Thyroid gland (tissue), 4 donors: ENCODE measurements around the gene ZFP1. TPM values are rescaled to one million over a fixed set of nuclear protein-coding genes. Genes with fewer than 3 reads are reported as not detected.
A peak's percentile ranks its signal among the peaks of the same experiment; 100 is the strongest.
"Not testable (repeated sequence)": the region's sequence is repeated elsewhere in the genome, so short reads cannot be mapped to it uniquely, and the experiment has no call there.

ENCODE experiments used
- DNase-seq, 2 donors: peaks; one replicate each; pipeline ENCODE4 v3.0.0-alpha.2; 2019
- H3K27ac ChIP-seq, 3 donors: fragments of 200-600 bp; sonication (generic); 1 replicate in 2 of 3; 2 replicates in 1 of 3; pipeline ENCODE4 v1.5.1; 2016 to 2019; ENCODE audit warnings: mild to moderate bottlenecking in 1 of 3, moderate library complexity in 1 of 3
- H3K27me3 ChIP-seq: fragments of 200-600 bp; sonication (generic); one replicate; pipeline ENCODE4 v1.5.1; 2019
- H3K36me3 ChIP-seq, 2 donors: fragments of 200-600 bp; sonication (generic); one replicate each; pipeline ENCODE4 v1.5.1; 2016 to 2019
- H3K4me1 ChIP-seq, 2 donors: fragments of 200-600 bp; sonication (generic); one replicate each; pipeline ENCODE4 v1.5.1; 2017 to 2019
- H3K4me3 ChIP-seq, 3 donors: fragments of 200-600 bp; sonication (generic); replicated peaks in 1 of 3; 1 replicate in 2 of 3; 2 replicates in 1 of 3; pipeline ENCODE4 v1.5.1; 2016; ENCODE audit warnings: mild to moderate bottlenecking in 1 of 3
- H3K9me3 ChIP-seq: fragments of 200-600 bp; sonication (generic); one replicate; pipeline ENCODE4 v1.5.1; 2017
- CTCF ChIP-seq, 6 experiments: fragments of 200-600 bp in 3 of 6; fragments of 450-650 bp in 3 of 6; sonication (generic) in 3 of 6; IDR thresholded peaks; one replicate each; pipeline ENCODE4 v1.5.1; 2016 to 2019; ENCODE audit warnings: antibody characterized with exemption in 6 of 6, mild to moderate bottlenecking in 2 of 6, inconsistent platforms in 1 of 6, moderate library complexity in 1 of 6
- POLR2A ChIP-seq, 2 donors: fragments of 450-650 bp; IDR thresholded peaks; one replicate each; pipeline ENCODE4 v1.6.1; 2017; ENCODE audit warnings: antibody characterized with exemption in 2 of 2, mild to moderate bottlenecking in 2 of 2, moderate library complexity in 1 of 2
- WGBS, 2 donors: methylation state at CpG; one replicate each; pipeline ENCODE4 v1.1.5; 2017; 5-methylcytosine and 5-hydroxymethylcytosine counted together
- intact Hi-C: fragments of 100-400 bp; cut with DNase I; formaldehyde crosslinking; loops from one replicate; pipeline ENCODE4 v1.15.1; 2023
- total RNA-seq, 4 donors: library from RNA; depleted of rRNA; stranded (reverse); fragments of >200 nt; gene quantifications; one replicate each; pipeline ENCODE4 v1.2.3, GENCODE V29; 2016

Gene ZFP1
- total RNA-seq, 4 donors from 2014 or later = 16.8 to 43.3 (median 21.1) TPM

GRCh38 chr16:75127713-75128415 lies 20.5 kb upstream of the ZFP1 start:
- H3K4me1 ChIP-seq = peaks cover 9 to 13% of the 10 kb centered on the region in 2 donors
- no peaks in the 10 kb centered on the region for H3K9me3 ChIP-seq
- no peaks in the 10 kb centered on the region for H3K27me3 ChIP-seq
- WGBS, 2 donors = 53 to 59% methylated on average over 4 of the region's 4 CpGs
- H3K36me3 ChIP-seq = no peaks in the 10 kb centered on the region
- no peak for DNase-seq
- no peak overlapping the region for H3K4me3 ChIP-seq
- TF ChIP-seq POLR2A (IDR thresholded peaks at IDR 0.05) (no peak), CTCF (IDR thresholded peaks at IDR 0.05) (no peak)
- intact Hi-C loops = no loop called here
- no peak overlapping the region for H3K27ac ChIP-seq

GRCh38 chr16:75129421-75130149 lies 18.7 kb upstream of the ZFP1 start:
- intact Hi-C loops, H3K4me3 ChIP-seq, H3K9me3 ChIP-seq, H3K36me3 ChIP-seq, H3K27me3 ChIP-seq, DNase-seq: not testable (repeated sequence)
- 39 to 61% methylated on average over 5 of the region's 5 CpGs for WGBS, 2 donors
- Histone ChIP-seq H3K27ac (peak overlapping the region; percentile 21 to 57 (median 56)), H3K4me1 (peaks cover 9 to 13% of the 10 kb centered on the region in 2 donors)

GRCh38 chr16:75130150-75130771 lies 18.1 kb upstream of the ZFP1 start:
- WGBS, 2 donors = 59 to 68% methylated on average over 9 of the region's 9 CpGs
- DNase-seq = peak; percentile 65 to 70
- H3K4me3 ChIP-seq = no peak overlapping the region
- intact Hi-C loops = no loop called here
- H3K27me3 ChIP-seq = no peaks in the 10 kb centered on the region
- H3K36me3 ChIP-seq = no peaks in the 10 kb centered on the region
- TF ChIP-seq POLR2A (IDR thresholded peaks at IDR 0.05) (no peak), CTCF (IDR thresholded peaks at IDR 0.05) (peak in 4 of 6 experiments; percentile 23 to 50 (median 38))
- peak overlapping the region; percentile 21 to 57 (median 56) for H3K27ac ChIP-seq
- H3K4me1 ChIP-seq = peaks cover 9 to 13% of the 10 kb centered on the region in 2 donors
- H3K9me3 ChIP-seq = no peaks in the 10 kb centered on the region

GRCh38 chr16:75131081-75131480 lies 17.2 kb upstream of the ZFP1 start:
- Histone ChIP-seq H3K4me1 (peaks cover 9 to 13% of the 10 kb centered on the region in 2 donors), H3K27me3 (no peaks in the 10 kb centered on the region), H3K4me3 (no peak overlapping the region), H3K27ac (peak overlapping the region; percentile 21 to 57 (median 47)), H3K36me3 (no peaks in the 10 kb centered on the region), H3K9me3 (no peaks in the 10 kb centered on the region)
- 57 to 70% methylated on average over 7 of the region's 7 CpGs for WGBS, 2 donors
- no peak for DNase-seq
- TF ChIP-seq POLR2A (IDR thresholded peaks at IDR 0.05) (no peak), CTCF (IDR thresholded peaks at IDR 0.05) (no peak)
- intact Hi-C loops = no loop called here

- no peaks in the 10 kb centered on the region for H3K36me3 ChIP-seq
- H3K9me3 ChIP-seq = no peaks in the 10 kb centered on the region
- H3K4me3 ChIP-seq = no peak overlapping the region
- H3K27me3 ChIP-seq = no peaks in the 10 kb centered on the region
- intact Hi-C loops = no loop called here
- no peak for DNase-seq
- WGBS, 2 donors = 78 to 82% methylated on average over 8 of the region's 8 CpGs
- TF ChIP-seq POLR2A (IDR thresholded peaks at IDR 0.05) (no peak), CTCF (IDR thresholded peaks at IDR 0.05) (no peak)
- H3K4me1 ChIP-seq = no peaks in the 10 kb centered on the region
- H3K27ac ChIP-seq = no peak overlapping the region
These were observed 10.1 kb upstream of the ZFP1 start for GRCh38 chr16:75138233-75138632.
